Cardiac fibroblast (primary cell): ENCODE results near the gene NAE1.

ENCODE experiments used
- DNase-seq, 2 donors: peaks; one replicate each; pipeline versions ENCODE4 v3.0.0 to v3.0.0-alpha.2; 2010; ENCODE audit warnings: low read depth in 2 of 2
- H3K4me3 ChIP-seq, 2 donors: replicated peaks in 1 of 2; 1 replicate in 1 of 2; 2 replicates in 1 of 2; pipeline ENCODE4 v1.5.1; 2011; ENCODE audit warnings: low read depth in 2 of 2, low read length in 2 of 2, mild to moderate bottlenecking in 2 of 2, moderate library complexity in 1 of 2
- TF ChIP-seq, protein P1 (sequence below): IDR thresholded peaks from one replicate; pipeline ENCODE4 v1.5.1; 2011; ENCODE audit warnings: low read depth, mild to moderate bottlenecking, low read length, inconsistent platforms

The NAE1 gene

DNA sequence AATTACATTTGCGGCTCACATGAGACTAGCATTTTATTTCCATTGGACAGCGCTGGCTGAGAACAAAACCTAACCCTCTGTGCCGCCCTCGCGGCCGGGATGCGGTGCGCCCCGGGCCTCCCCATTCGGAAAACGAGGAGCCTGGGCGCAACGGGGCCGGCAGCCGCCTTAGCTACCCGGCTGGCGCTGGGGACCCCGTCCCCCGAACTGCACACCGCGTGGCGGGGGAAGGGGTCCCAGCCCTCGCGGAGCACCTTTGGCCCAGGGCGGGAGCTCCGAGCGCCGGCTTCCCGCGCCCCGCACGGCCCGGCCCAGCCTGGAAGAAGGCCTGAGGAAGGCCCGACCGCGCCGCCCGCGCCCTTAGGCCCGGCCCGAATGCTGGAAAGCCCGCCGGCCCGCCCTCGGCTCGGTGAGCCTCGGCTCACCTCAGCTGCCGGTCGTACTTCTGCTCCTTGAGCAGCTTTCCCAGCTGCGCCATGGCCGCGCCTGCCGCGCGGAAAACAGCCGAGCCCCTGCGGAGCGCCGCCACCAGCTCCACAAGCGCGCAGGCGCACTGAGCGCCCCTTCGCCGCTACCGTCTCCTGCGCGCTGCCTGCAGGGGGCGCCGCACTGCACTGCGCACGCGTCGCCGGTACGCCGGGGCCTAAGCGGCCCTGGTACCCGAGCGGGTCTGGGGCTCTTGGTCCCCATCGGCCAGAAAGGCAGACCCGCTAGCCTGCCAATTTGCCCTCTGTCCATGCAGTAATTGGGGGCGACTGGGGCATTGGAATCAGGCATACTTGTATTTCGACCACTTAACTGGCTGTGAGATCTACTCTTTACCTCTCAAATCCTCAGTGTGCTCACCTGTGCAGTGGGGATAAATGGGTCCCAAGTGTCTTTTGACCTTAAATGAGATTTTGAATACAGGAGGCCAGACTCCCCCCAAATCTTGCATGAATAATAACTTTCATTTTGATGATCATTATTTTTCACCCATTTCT lies at the start of gene NAE1:
NAE1 (minus strand) TSS at position 555 of the 983 bp plus-strand sequence; CDS start at position 478, 77 bp downstream.
- peak within 1 kb of the TSS; percentile 53 to 76 for H3K4me3 ChIP-seq

DNA sequence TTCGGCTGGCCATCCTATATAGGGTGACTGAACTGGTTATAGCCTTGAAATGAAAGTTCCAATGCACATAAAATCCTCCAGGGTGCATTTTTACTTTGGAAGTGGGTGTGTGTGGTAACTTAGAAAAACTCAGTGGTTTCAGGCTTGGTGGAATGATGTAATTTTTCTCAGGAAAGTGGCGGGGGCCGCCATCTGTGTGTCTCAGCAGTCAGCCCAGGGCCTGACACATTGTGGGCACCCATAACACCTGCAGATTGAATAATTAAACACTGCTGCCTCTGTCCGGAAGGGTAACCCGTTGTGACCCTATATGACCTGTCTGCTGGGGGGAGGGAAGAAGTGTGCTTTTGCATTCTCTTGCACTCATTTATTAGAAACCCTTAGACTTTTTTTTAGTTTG lies 47.3 kb upstream of the NAE1 start:
- DNase-seq, result no peak
- TF ChIP-seq, protein P1, sequence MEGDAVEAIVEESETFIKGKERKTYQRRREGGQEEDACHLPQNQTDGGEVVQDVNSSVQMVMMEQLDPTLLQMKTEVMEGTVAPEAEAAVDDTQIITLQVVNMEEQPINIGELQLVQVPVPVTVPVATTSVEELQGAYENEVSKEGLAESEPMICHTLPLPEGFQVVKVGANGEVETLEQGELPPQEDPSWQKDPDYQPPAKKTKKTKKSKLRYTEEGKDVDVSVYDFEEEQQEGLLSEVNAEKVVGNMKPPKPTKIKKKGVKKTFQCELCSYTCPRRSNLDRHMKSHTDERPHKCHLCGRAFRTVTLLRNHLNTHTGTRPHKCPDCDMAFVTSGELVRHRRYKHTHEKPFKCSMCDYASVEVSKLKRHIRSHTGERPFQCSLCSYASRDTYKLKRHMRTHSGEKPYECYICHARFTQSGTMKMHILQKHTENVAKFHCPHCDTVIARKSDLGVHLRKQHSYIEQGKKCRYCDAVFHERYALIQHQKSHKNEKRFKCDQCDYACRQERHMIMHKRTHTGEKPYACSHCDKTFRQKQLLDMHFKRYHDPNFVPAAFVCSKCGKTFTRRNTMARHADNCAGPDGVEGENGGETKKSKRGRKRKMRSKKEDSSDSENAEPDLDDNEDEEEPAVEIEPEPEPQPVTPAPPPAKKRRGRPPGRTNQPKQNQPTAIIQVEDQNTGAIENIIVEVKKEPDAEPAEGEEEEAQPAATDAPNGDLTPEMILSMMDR, result no peak
- H3K4me3 ChIP-seq, result no peak overlapping the region

More for the DNA sequence above, at the start of gene NAE1:
- DNase-seq, result peak; percentile 85 to 90
- TF ChIP-seq, protein P1, result peak; percentile 68

DNA sequence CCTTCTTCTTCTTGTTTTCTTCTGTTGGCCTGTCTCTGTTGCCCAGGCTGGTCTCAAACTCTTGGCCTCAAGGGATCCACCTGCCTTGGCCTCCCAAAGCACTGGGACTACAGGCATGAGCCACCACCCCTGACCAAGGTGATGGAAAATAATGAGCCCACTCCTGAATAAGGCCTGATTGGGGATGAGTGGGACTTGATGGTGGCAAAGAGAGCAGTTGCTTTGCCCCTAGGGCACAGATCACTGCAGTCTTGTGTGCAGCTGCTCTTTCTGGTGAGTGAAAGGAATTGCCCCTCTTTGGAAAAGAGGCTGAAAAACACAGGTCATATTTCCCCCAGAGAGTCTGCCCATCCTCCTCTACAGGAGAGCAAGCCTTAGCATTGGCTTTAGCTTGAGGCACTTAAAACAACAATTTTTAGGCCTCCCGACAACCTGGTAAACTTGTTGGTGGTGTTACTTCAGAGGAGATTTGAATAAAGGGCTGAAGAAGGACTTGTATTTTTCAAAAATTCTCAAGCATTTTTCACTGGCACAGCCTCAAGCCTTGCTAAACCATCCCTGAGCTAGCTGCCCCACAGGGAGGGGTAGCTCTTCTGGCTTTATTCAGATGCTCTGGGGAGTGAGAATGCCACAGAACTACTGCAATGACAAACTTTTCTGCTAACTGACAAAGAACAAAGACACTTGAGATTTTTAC lies 43.5 kb upstream of the NAE1 start:
- DNase-seq, result peak; percentile 66 to 72
- TF ChIP-seq, protein P1, result no peak

DNA sequence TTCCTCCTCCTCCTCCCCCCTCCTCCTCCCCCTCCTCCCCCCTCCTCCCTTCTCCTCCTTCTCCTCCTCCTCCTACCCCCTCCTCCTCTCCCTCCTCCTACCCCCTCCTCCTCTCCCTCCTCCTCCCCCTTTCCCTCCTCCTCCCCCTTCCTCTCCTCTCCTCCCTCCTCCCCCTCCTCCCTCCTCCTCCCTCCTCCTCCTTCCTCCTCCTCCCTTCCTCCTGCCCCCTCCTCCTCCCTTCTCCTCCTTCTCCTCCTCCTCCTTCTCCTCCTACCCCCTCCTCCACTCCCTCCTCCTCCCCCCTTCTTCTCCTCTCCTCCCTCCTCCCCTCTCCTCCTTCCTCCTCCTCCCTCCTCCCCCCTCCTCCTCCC lies 42.9 kb upstream of the NAE1 start:
- no peak overlapping the region for H3K4me3 ChIP-seq
- no peak for DNase-seq
- TF ChIP-seq, protein P1, result no peak

More for the DNA sequence above, 43.5 kb upstream of the NAE1 start:
- H3K4me3 ChIP-seq, result no peak overlapping the region

DNA sequence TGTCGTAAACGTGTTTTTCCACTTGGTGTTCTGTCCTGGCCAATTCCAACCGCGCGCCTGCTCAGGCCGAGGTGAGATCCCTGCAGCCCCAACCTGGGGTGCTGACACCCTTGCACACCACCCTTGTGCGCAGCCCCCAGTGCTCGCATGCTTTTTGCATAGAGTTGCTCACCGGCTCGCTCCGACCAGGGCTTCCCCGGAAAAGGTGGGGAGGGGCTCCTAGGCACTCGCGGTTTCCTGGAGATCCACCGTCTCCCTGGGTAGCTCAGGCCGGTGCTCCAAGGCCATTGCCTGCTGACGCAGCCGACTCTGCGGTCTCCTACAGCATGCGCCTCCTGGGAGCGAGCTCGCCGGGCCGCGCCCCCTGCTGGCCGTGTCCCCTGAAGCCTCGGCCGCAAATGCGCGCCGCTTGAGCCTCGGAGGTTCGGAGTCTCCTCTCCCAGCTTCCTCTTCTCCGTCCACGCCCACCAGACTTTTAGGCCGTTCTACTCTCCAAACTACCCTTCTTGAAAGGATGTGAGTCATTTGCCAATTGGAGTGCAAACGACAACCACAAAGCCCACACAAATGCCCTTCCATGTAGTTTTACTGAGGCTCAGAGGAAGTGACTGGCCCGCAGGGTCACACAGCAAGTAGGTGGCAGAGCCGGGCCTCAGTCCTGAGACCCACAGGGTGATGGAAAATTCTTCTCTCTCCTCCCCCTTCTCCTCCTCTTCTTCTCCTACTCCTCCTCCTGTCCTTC lies 42.3 kb upstream of the NAE1 start:
- peak; percentile 97 to 100 for DNase-seq
- TF ChIP-seq, protein P1, result peak; percentile 87
- peak overlapping the region; percentile 23 to 40 for H3K4me3 ChIP-seq

DNA sequence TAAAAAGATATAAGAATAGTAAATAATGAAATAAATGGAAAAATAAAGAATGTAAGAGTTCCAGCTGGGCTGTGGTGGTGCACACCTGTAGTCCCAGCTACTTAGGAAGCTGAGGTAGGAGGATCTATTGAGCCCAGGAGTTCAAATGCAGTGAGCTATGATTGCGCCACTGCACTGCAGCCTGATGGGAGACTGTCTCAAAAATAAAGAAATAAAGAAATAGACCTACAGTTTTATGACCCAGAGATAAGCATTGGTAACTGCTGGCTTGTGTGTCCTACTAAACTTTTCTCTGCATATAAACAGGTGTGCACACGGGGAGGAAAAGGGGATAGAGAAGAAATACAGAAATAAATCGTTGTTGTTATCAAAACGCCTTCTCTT lies 41.8 kb upstream of the NAE1 start:
- TF ChIP-seq, protein P1, result no peak
- DNase-seq, result peak in 1 of 2 donors; percentile 13
- H3K4me3 ChIP-seq, result peak overlapping the region; percentile 23 to 40
